ENCODE data around the gene CCL1. TPM values are rescaled to one million over a fixed set of nuclear protein-coding genes. Genes with fewer than 3 reads are reported as not detected.

Gene CCL1
- total RNA-seq, 1 experiment from 2014 or later: not detected

DNA sequence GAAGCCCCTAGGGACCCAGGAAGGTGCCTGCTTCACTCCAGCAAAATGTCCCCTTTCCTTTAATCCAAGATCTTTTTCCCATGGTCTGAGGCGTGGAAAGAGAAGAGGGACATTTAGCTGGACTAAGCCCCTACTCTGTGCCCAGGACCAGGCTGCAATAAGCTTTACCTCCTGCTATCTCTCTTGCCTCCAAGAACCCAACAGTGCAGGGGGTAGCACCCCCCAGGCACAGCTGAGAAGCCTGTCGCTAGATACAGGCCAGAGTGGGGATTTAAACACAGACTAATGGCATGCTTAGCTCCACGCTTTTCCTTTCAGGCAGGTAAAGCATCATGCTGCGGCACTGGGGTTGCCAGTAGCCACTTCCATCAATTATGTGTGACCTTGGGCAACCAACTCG lies 24.5 kb upstream of the CCL1 start:
- Mint-ChIP-seq H3K9me3 (ENCODE audit: low read depth, unreplicated experiment) (no peaks in the 10 kb centered on the region), H3K36me3 (ENCODE audit: insufficient read depth, unreplicated experiment) (no peaks in the 10 kb centered on the region), H3K27ac (ENCODE audit: unreplicated experiment) (no peak overlapping the region), H3K4me1 (ENCODE audit: low read depth, unreplicated experiment) (no peaks in the 10 kb centered on the region), H3K4me3 (ENCODE audit: low read depth, unreplicated experiment) (no peak overlapping the region), H3K27me3 (ENCODE audit: unreplicated experiment) (peaks cover 95% of the 10 kb centered on the region)
- DNase-seq: no peak
- BruUV-seq (replicated peaks): no TSS peak
- TF ChIP-seq, protein P1, sequence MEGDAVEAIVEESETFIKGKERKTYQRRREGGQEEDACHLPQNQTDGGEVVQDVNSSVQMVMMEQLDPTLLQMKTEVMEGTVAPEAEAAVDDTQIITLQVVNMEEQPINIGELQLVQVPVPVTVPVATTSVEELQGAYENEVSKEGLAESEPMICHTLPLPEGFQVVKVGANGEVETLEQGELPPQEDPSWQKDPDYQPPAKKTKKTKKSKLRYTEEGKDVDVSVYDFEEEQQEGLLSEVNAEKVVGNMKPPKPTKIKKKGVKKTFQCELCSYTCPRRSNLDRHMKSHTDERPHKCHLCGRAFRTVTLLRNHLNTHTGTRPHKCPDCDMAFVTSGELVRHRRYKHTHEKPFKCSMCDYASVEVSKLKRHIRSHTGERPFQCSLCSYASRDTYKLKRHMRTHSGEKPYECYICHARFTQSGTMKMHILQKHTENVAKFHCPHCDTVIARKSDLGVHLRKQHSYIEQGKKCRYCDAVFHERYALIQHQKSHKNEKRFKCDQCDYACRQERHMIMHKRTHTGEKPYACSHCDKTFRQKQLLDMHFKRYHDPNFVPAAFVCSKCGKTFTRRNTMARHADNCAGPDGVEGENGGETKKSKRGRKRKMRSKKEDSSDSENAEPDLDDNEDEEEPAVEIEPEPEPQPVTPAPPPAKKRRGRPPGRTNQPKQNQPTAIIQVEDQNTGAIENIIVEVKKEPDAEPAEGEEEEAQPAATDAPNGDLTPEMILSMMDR (IDR thresholded peaks at IDR 0.05; ENCODE audit: unreplicated experiment): no peak
- intact Hi-C loops (cut with micrococcal nuclease; ENCODE audit: unreplicated experiment): no loop called here
- CTCF ChIA-PET: interaction anchor here (1.1 kb wide), 1 partner anchor 26 kb away, joined by 3 read pairs; no protein-coding TSS in a partner anchor

DNA sequence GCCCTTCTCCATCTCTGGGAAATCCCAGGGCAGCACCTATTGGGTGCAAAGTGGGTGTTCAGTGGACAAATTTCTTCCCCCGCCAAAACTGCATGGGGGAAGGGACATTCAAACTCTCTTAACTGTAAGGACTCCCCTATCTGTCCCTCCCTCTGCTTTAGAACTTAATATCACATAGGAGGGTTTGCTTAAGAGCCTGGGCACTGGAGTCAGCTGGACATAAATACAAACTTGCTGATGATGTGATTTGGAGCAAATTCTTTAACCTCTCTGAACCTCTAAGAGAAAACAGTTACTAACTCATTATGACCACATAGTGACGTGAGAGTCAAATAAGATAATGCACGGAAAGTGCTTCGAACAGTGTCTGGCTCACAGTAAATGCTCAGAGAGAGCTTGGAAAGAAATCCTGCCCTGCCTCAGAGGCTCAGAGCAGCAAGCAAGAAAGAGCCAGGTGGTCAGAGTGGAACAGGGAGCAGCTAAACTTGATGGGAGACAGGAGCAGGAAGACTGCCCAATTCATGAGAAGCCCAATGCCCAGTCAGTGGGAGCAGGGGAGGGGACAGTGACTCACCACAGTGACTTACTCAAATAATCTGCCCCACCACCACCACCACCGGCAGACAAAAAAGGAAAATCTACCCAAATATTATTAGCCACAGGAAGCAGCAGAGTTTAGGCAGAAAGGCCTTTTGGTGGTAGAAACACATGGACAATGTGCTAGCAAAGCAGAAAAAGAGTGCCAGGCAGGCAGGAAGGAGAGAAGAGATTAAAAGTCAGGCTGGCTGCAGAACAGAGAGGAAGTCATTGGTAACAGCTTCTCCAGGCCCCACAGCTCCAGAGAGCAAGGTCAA lies 23.9 kb upstream of the CCL1 start:
- CTCF ChIA-PET: interaction anchor here (1.1 kb wide), 1 partner anchor 25 kb away, joined by 3 read pairs; no protein-coding TSS in a partner anchor
- Mint-ChIP-seq H3K4me3 (ENCODE audit: low read depth, unreplicated experiment) (no peak overlapping the region), H3K36me3 (ENCODE audit: insufficient read depth, unreplicated experiment) (no peaks in the 10 kb centered on the region), H3K27me3 (ENCODE audit: unreplicated experiment) (peaks cover 95% of the 10 kb centered on the region), H3K9me3 (ENCODE audit: low read depth, unreplicated experiment) (no peaks in the 10 kb centered on the region), H3K27ac (ENCODE audit: unreplicated experiment) (no peak overlapping the region), H3K4me1 (ENCODE audit: low read depth, unreplicated experiment) (no peaks in the 10 kb centered on the region)
- no peak for DNase-seq
- TF ChIP-seq, protein P1 (IDR thresholded peaks at IDR 0.05; ENCODE audit: unreplicated experiment): no peak
- no TSS peak for BruUV-seq (replicated peaks)
- intact Hi-C loops (cut with micrococcal nuclease; ENCODE audit: unreplicated experiment): no loop called here

GRCh38 chr17:34386343-34386696 lies 23.3 kb upstream of the CCL1 start:
- DNase-seq: no peak
- no peaks in the 10 kb centered on the region for H3K36me3 Mint-ChIP-seq (ENCODE audit: insufficient read depth, unreplicated experiment)
- CTCF ChIA-PET: no interaction called here
- BruUV-seq (replicated peaks): no TSS peak
- intact Hi-C loops (cut with micrococcal nuclease; ENCODE audit: unreplicated experiment): no loop called here
- H3K4me3 Mint-ChIP-seq (ENCODE audit: low read depth, unreplicated experiment): no peak overlapping the region
- no peak overlapping the region for H3K27ac Mint-ChIP-seq (ENCODE audit: unreplicated experiment)
- peaks cover 95% of the 10 kb centered on the region for H3K27me3 Mint-ChIP-seq (ENCODE audit: unreplicated experiment)
- TF ChIP-seq, protein P1 (IDR thresholded peaks at IDR 0.05; ENCODE audit: unreplicated experiment): no peak
- H3K4me1 Mint-ChIP-seq (ENCODE audit: low read depth, unreplicated experiment): no peaks in the 10 kb centered on the region
- no peaks in the 10 kb centered on the region for H3K9me3 Mint-ChIP-seq (ENCODE audit: low read depth, unreplicated experiment)

GRCh38 chr17:34384822-34385605 lies 22.0 kb upstream of the CCL1 start:
- no peak overlapping the region for H3K27ac Mint-ChIP-seq (ENCODE audit: unreplicated experiment)
- peaks cover 91% of the 10 kb centered on the region for H3K27me3 Mint-ChIP-seq (ENCODE audit: unreplicated experiment)
- H3K36me3 Mint-ChIP-seq (ENCODE audit: insufficient read depth, unreplicated experiment): no peaks in the 10 kb centered on the region
- intact Hi-C loops (cut with micrococcal nuclease; ENCODE audit: unreplicated experiment): no loop called here
- H3K4me3 Mint-ChIP-seq (ENCODE audit: low read depth, unreplicated experiment): no peak overlapping the region
- CTCF ChIA-PET: no interaction called here
- DNase-seq: no peak
- TF ChIP-seq, protein P1 (IDR thresholded peaks at IDR 0.05; ENCODE audit: unreplicated experiment): no peak
- no peaks in the 10 kb centered on the region for H3K9me3 Mint-ChIP-seq (ENCODE audit: low read depth, unreplicated experiment)
- BruUV-seq (replicated peaks): no TSS peak
- no peaks in the 10 kb centered on the region for H3K4me1 Mint-ChIP-seq (ENCODE audit: low read depth, unreplicated experiment)

All from Calu3 (cell line).